CD14-positive monocyte (primary cell): ENCODE data around the gene SERPINA5. TPM values are rescaled to one million over a fixed set of nuclear protein-coding genes. Genes with fewer than 3 reads are reported as not detected.

Experiments used
- DNase-seq, 3 donors: peaks; one replicate each; pipeline ENCODE4 v3.0.0-alpha.2; 2011 to 2022
- H2AFZ ChIP-seq: 2 replicates; pipeline ENCODE4 v1.6.0; 2012; ENCODE audit warnings: mild to moderate bottlenecking, low read depth, low read length, inconsistent platforms; ENCODE audit not compliant: insufficient read depth, poor library complexity, severe bottlenecking
- H3K27ac ChIP-seq, 2 donors: 1 replicate in 1 of 2; 2 replicates in 1 of 2; pipeline ENCODE4 v1.5.1; 2012 to 2013; ENCODE audit warnings: low read length in 2 of 2, control low read depth in 1 of 2, inconsistent platforms in 1 of 2, low read depth in 1 of 2, mild to moderate bottlenecking in 1 of 2
- H3K27me3 ChIP-seq, 2 donors: one replicate each; pipeline versions ENCODE4 v1.6.0 to v1.6.1; 2011 to 2013; ENCODE audit warnings: low read length in 2 of 2; ENCODE audit not compliant: control insufficient read depth in 2 of 2, insufficient read depth in 2 of 2
- H3K36me3 ChIP-seq, 2 donors: replicated peaks in 1 of 2; 1 replicate in 1 of 2; 2 replicates in 1 of 2; pipeline versions ENCODE4 v1.5.1 to v1.6.1; 2012 to 2013; ENCODE audit warnings: low read length in 2 of 2, control low read depth in 1 of 2, inconsistent platforms in 1 of 2, mild to moderate bottlenecking in 1 of 2; ENCODE audit not compliant: insufficient read depth in 2 of 2, control insufficient read depth in 1 of 2
- H3K4me1 ChIP-seq, 2 donors: 1 replicate in 1 of 2; 2 replicates in 1 of 2; pipeline versions ENCODE4 v1.5.1 to v1.6.1; 2012 to 2013; ENCODE audit warnings: low read length in 2 of 2, control low read depth in 1 of 2, inconsistent platforms in 1 of 2, mild to moderate bottlenecking in 1 of 2, moderate library complexity in 1 of 2; ENCODE audit not compliant: insufficient read depth in 2 of 2, control insufficient read depth in 1 of 2
- H3K4me2 ChIP-seq: replicated peaks from 2 replicates; pipeline ENCODE3; 2012; ENCODE audit warnings: low read length, moderate library complexity, mild to moderate bottlenecking; ENCODE audit not compliant: poor library complexity, severe bottlenecking; ENCODE audit errors: extremely low read depth
- H3K4me3 ChIP-seq, 3 experiments: fragments of 200-600 bp in 1 of 3; sonication (generic) in 1 of 3; replicated peaks in 1 of 3; 1 replicate in 2 of 3; 2 replicates in 1 of 3; pipeline ENCODE4 v1.5.1; 2011 to 2013; ENCODE audit warnings: low read length in 3 of 3, mild to moderate bottlenecking in 3 of 3, control low read depth in 2 of 3, low read depth in 2 of 3, inconsistent platforms in 1 of 3, moderate library complexity in 1 of 3
- H3K79me2 ChIP-seq: 2 replicates; pipeline ENCODE4 v1.6.0; 2012; ENCODE audit warnings: mild to moderate bottlenecking, control low read depth, inconsistent platforms, low read length, moderate library complexity; ENCODE audit not compliant: insufficient read depth
- H3K9ac ChIP-seq: 2 replicates; pipeline ENCODE4 v1.6.0; 2017; ENCODE audit warnings: low read length, mild to moderate bottlenecking; ENCODE audit not compliant: insufficient read depth, poor library complexity, severe bottlenecking
- H3K9me3 ChIP-seq, 2 donors: replicated peaks in 1 of 2; 1 replicate in 1 of 2; 2 replicates in 1 of 2; pipeline versions ENCODE4 v1.5.1 to v1.6.1; 2012 to 2013; ENCODE audit warnings: low read length in 2 of 2, control low read depth in 1 of 2; ENCODE audit not compliant: control insufficient read depth in 1 of 2, insufficient read depth in 1 of 2
- H4K20me1 ChIP-seq: 2 replicates; pipeline ENCODE4 v1.6.0; 2012; ENCODE audit warnings: mild to moderate bottlenecking, low read length, control low read depth, moderate library complexity; ENCODE audit not compliant: insufficient read depth
- H3K27ac Mint-ChIP-seq, 7 donors: one replicate each; pipeline ENCODE4 v1.8.0; 2020; ENCODE audit warnings: mild to moderate bottlenecking in 7 of 7, mixed read lengths in 7 of 7, moderate library complexity in 6 of 7, inconsistent platforms in 2 of 7
- H3K27me3 Mint-ChIP-seq, 3 donors: one replicate each; pipeline ENCODE4 v1.8.0; 2021 to 2022; ENCODE audit warnings: low read depth in 3 of 3, mild to moderate bottlenecking in 3 of 3, mixed read lengths in 3 of 3, moderate library complexity in 3 of 3, inconsistent platforms in 1 of 3
- H3K36me3 Mint-ChIP-seq, 2 donors: one replicate each; pipeline ENCODE4 v1.8.0; 2020; ENCODE audit warnings: mixed read lengths in 2 of 2, inconsistent platforms in 1 of 2, mild to moderate bottlenecking in 1 of 2
- H3K4me1 Mint-ChIP-seq: one replicate; pipeline ENCODE4 v1.8.0; 2020; ENCODE audit warnings: mild to moderate bottlenecking, mixed read lengths
- H3K4me3 Mint-ChIP-seq, 2 donors: one replicate each; pipeline ENCODE4 v1.8.0; 2020; ENCODE audit warnings: mild to moderate bottlenecking in 2 of 2, mixed read lengths in 2 of 2, moderate library complexity in 1 of 2
- H3K9me3 Mint-ChIP-seq, 7 donors: one replicate each; pipeline ENCODE4 v1.8.0; 2020 to 2022; ENCODE audit warnings: mixed read lengths in 7 of 7, mild to moderate bottlenecking in 6 of 7, moderate library complexity in 6 of 7, inconsistent platforms in 2 of 7
- CTCF ChIP-seq: fragments of 200-600 bp; IDR thresholded peaks from one replicate; pipeline ENCODE4 v1.8.0; 2022; ENCODE audit warnings: antibody characterized with exemption, mild to moderate bottlenecking
- WGBS: methylation state at CpG from one replicate; pipeline ENCODE4 v1.1.5; 2013; ENCODE audit warnings: missing lambda C conversion rate; ENCODE audit not compliant: insufficient coverage; 5-methylcytosine and 5-hydroxymethylcytosine counted together
- intact Hi-C, 2 donors: fragments of 100-400 bp; cut with micrococcal nuclease; formaldehyde crosslinking; loops; one replicate each; pipeline versions ENCODE4 v1.15.0 to v1.15.1; 2023
- polyA plus RNA-seq, 3 donors: library from polyadenylated mRNA; depleted of rRNA in 1 of 3; unstranded in 2 of 3; stranded (reverse) in 1 of 3; fragments of 300-500 nt in 2 of 3; fragments of >200 nt in 1 of 3; fragmentation: Illumina TruSeq in 2 of 3; gene quantifications; 1 replicate in 2 of 3; 2 replicates in 1 of 3; pipeline ENCODE4 v1.2.3, GENCODE V29; 2012 to 2021

Gene SERPINA5
- polyA plus RNA-seq, 3 donors: not detected

DNA sequence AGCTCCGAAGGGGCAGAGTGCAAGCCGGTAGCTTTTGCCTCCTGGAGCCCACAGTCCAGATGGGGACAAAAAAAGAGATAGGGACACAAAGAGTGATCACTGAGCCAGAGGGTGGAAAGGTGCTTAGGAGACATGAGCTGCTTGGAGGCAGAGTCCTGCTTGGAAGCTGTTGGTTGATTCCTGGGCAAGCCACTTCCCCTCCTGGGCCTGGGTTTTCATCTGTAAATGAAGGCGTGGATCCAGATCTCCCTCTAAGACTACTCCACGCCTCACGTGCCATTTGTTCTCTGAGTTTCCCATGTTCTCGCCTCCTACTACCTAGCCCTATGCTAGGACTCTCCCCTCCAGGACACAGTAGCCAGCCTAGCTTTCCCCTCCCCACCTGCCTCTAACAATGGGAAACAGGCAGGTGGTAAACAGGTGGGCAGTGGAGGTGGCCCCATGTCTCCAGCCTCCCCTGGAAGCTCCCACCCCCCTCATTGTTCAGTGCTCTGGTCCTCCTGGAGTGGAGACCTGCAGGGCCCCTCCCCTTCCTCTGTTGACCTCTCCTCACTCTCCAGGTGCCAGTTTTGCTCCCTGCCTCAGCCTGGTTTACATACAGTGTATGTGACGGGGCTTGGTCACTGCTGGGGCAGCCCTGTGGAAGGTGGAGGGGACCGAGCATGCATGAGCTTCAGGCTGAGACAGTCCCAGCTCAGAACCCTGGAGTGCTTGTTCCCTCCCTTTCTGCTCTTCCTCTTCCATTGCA, 34.8 kb downstream of the SERPINA5 start:
- no peaks in the 10 kb centered on the region for H3K79me2 ChIP-seq
- no peak overlapping the region for H3K27ac ChIP-seq
- peaks cover 3 to 9% (median 6%) of the 10 kb centered on the region in 3 donors for H3K27me3 Mint-ChIP-seq
- H3K9ac ChIP-seq: no peak overlapping the region
- DNase-seq: no peak
- no peaks in the 10 kb centered on the region for H4K20me1 ChIP-seq
- H3K36me3 Mint-ChIP-seq: no peaks in the 10 kb centered on the region
- intact Hi-C loops: no loop called here
- H3K4me1 Mint-ChIP-seq: no peaks in the 10 kb centered on the region
- no peaks in the 10 kb centered on the region for H3K4me1 ChIP-seq
- WGBS: 84% methylated on average over 5 of the region's 8 CpGs
- H3K27me3 ChIP-seq: no peaks in the 10 kb centered on the region
- H2AFZ ChIP-seq: no peak overlapping the region
- H3K27ac Mint-ChIP-seq: no peak overlapping the region
- H3K36me3 ChIP-seq: no peaks in the 10 kb centered on the region
- no peak overlapping the region for H3K4me3 ChIP-seq
- no peak overlapping the region for H3K4me3 Mint-ChIP-seq
- no peak for TF ChIP-seq CTCF
- H3K9me3 ChIP-seq: peaks cover 21 to 45% of the 10 kb centered on the region in 2 donors
- no peak overlapping the region for H3K4me2 ChIP-seq
- peaks cover 22 to 33% (median 26%) of the 10 kb centered on the region in 7 donors for H3K9me3 Mint-ChIP-seq

DNA sequence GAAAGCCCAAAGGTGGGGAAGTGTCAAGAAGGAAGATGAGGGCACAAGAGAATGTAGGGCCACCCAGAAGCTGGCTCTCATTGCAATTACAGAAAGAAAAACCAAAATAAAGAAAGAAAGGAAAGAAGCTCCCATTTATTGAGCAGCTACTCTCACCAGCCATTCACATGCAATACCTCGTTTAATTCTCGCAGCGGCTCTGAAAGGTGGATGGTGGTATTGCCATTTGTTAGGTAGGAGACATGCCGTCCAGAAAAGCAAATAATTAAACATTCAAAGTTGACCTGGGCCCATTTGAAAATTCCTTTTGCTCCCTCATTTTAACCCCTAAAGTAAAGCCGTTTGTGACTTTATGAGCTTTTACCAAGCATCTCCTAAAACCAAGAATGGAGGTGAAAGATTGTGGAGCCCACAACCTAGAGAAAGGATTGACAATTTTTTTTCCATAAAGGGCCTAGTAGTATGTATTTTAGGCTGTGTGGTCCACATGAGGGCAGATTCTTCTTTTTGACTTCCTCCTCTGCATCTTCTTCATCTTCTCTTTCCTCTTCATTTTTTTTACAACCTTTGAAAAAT, 36.2 kb downstream of the SERPINA5 start:
- H3K4me3 Mint-ChIP-seq: no peak overlapping the region
- Histone ChIP-seq H3K27me3 (no peaks in the 10 kb centered on the region), H3K9me3 (peaks cover 21 to 45% of the 10 kb centered on the region in 2 donors), H3K4me2 (no peak overlapping the region), H3K4me3 (no peak overlapping the region), H4K20me1 (no peaks in the 10 kb centered on the region), H3K9ac (no peak overlapping the region), H3K36me3 (no peaks in the 10 kb centered on the region), H3K4me1 (no peaks in the 10 kb centered on the region), H2AFZ (no peak overlapping the region), H3K27ac (no peak overlapping the region), H3K79me2 (no peaks in the 10 kb centered on the region)
- H3K27ac Mint-ChIP-seq: no peak overlapping the region
- H3K4me1 Mint-ChIP-seq: no peaks in the 10 kb centered on the region
- no peaks in the 10 kb centered on the region for H3K36me3 Mint-ChIP-seq
- TF ChIP-seq CTCF: no peak
- DNase-seq: no peak
- H3K27me3 Mint-ChIP-seq: peaks cover 3 to 11% (median 6%) of the 10 kb centered on the region in 3 donors
- intact Hi-C loops: no loop called here
- H3K9me3 Mint-ChIP-seq: peaks cover 22 to 36% (median 28%) of the 10 kb centered on the region in 7 donors
- no CpG with 5 or more reads among the region's 5 CpGs for WGBS
